Measurements from ENCODE around the gene ANKRD16. TPM values are rescaled to one million over a fixed set of nuclear protein-coding genes. Genes with fewer than 3 reads are reported as not detected.

The ANKRD16 gene
- total and polyA plus RNA-seq, 2 of the 8 experiments (the other 6 are each of a cell fraction or from before 2014, with no cell fraction given) = 8.2 to 12.7 TPM

DNA sequence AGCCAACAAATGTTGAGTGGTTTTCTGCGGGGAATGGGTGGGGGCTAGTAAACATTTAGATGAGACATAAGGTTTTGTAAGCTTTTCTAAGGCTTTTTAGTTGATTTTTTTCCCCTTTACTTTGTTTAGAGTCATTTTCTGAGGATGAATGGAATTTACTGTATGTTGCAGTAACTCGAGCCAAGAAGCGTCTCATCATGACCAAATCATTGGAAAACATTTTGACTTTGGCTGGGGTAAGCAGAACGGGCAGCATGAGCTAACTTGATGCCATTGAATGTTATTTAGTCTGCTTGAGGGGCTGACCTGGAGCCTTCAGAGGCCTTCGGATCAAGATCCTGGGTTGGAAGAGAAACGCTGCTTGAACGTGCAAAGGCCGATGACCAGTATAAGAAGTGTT lies 37.6 kb upstream of the ANKRD16 start:
- no peaks in the 10 kb centered on the region for H3K23me2 ChIP-seq (ENCODE audit: low read depth, low read length)
- H3K23ac ChIP-seq (ENCODE audit: insufficient read length) = no peak overlapping the region
- DNase-seq (ENCODE audit: low read depth in 1 of 2, low spot score in 2 of 2) = no peak
- H2BK5ac ChIP-seq (ENCODE audit: low read depth, low read length) = no peak overlapping the region
- peaks cover 34 to 73% (median 58%) of the 10 kb centered on the region in 4 experiments for H3K36me3 ChIP-seq (ENCODE audit: control insufficient read depth in 2 of 4, insufficient read depth in 4 of 4, low read length in 3 of 4)
- FAIRE-seq = no peak
- no peak overlapping the region for H3K9ac ChIP-seq (replicated peaks in 1 of 4; ENCODE audit: extremely low read depth in 1 of 4, low read depth in 3 of 4, low read length in 3 of 4)
- H4K8ac ChIP-seq (ENCODE audit: extremely low read depth, insufficient read depth, low read length) = no peak overlapping the region
- no peak overlapping the region for H2BK15ac ChIP-seq (ENCODE audit: low read length)
- H2BK120ac ChIP-seq (replicated peaks; ENCODE audit: low read depth, low read length) = no peak overlapping the region
- H3K56ac ChIP-seq (replicated peaks; ENCODE audit: insufficient read length, low read depth, low read length) = no peak overlapping the region
- H3K14ac ChIP-seq (ENCODE audit: insufficient read length) = no peak overlapping the region
- H4K5ac ChIP-seq (ENCODE audit: insufficient read length, low read depth, low read length) = no peak overlapping the region
- no peaks in the 10 kb centered on the region for H3K9me3 ChIP-seq (ENCODE audit: insufficient read depth in 2 of 2, low read depth in 1 of 2, low read length in 1 of 2)
- no peak overlapping the region for H3K4ac ChIP-seq (replicated peaks; ENCODE audit: insufficient read length, low read depth, low read length)
- no peak overlapping the region for H4K91ac ChIP-seq (replicated peaks; ENCODE audit: insufficient read length, low read length)
- no peak overlapping the region for H3K4me3 ChIP-seq (ENCODE audit: extremely low read depth in 1 of 4, insufficient read depth in 2 of 4, low read depth in 3 of 4, low read length in 4 of 4)
- H2AK5ac ChIP-seq (ENCODE audit: low read depth, low read length) = no peak overlapping the region
- H3K79me1 ChIP-seq (ENCODE audit: low read depth, low read length) = no peaks in the 10 kb centered on the region
- no peak overlapping the region for H2AFZ ChIP-seq (ENCODE audit: low read length)
- H3K79me2 ChIP-seq (ENCODE audit: control insufficient read depth in 1 of 2, insufficient read depth in 2 of 2, low read length in 2 of 2) = no peaks in the 10 kb centered on the region
- no peak overlapping the region for H2BK20ac ChIP-seq (ENCODE audit: low read length)
- ChIA-PET POLR2A (ENCODE audit: partially characterized antibody) (no interaction called here), CTCF (ENCODE audit: partially characterized antibody) (no interaction called here)
- H3K4me1 ChIP-seq (replicated peaks in 1 of 4; ENCODE audit: control insufficient read depth in 3 of 4, insufficient read depth in 4 of 4, low read length in 3 of 4) = no peaks in the 10 kb centered on the region
- H3K4me2 ChIP-seq (ENCODE audit: insufficient read depth in 1 of 2, low read depth in 2 of 2, low read length in 2 of 2) = no peak overlapping the region
- H3K27ac ChIP-seq (ENCODE audit: low read depth, low read length) = no peak overlapping the region
- no peak overlapping the region for H3K18ac ChIP-seq (ENCODE audit: extremely low read depth, low read length)
- H4K20me1 ChIP-seq (replicated peaks in 1 of 2; ENCODE audit: control insufficient read depth in 1 of 2, insufficient read depth in 2 of 2, low read length in 2 of 2) = peaks cover 0 to 2% of the 10 kb centered on the region in 2 experiments
- no peaks in the 10 kb centered on the region for H3K27me3 ChIP-seq (replicated peaks in 1 of 4; ENCODE audit: control insufficient read depth in 3 of 4, extremely low read depth in 1 of 4, insufficient read depth in 3 of 4, low read length in 3 of 4)
- 89% methylated on average over 8 of the region's 8 CpGs; no CpG with 5 or more reads in 1 of the 2 experiments for WGBS, 2 experiments (ENCODE audit: extremely low coverage in 1 of 2, insufficient coverage in 1 of 2, insufficient read length in 1 of 2, insufficient replicate concordance in 2 of 2, low coverage in 1 of 2, low lambda C conversion rate in 2 of 2, missing lambda C conversion rate in 1 of 2)
- no peak overlapping the region for H2BK12ac ChIP-seq (ENCODE audit: low read depth, low read length)
- TF ChIP-seq GTF2F1 (IDR thresholded peaks at IDR 0.05; ENCODE audit: borderline replicate concordance, low read depth, low read length) = no peak
- TF ChIP-seq GABPA (IDR thresholded peaks at IDR 0.05; ENCODE audit: borderline replicate concordance, insufficient read depth, low read length) = no peak
- TF ChIP-seq POU5F1 (IDR thresholded peaks at IDR 0.05; ENCODE audit: low read depth, low read length) = no peak
- TF ChIP-seq NRF1 (IDR thresholded peaks at IDR 0.05; ENCODE audit: low read depth, low read length) = no peak
